Astrocyte (in vitro differentiated cells and primary cell): ENCODE measurements around the gene TTC13. TPM values are rescaled to one million over a fixed set of nuclear protein-coding genes. Genes with fewer than 3 reads are reported as not detected.

Experiments used
- DNase-seq: peaks from one replicate; pipeline ENCODE4 v3.0.0-alpha.2; 2010; ENCODE audit warnings: low read depth
- FAIRE-seq: peaks from 2 replicates; lab custom pipeline; 2011; peaks lifted over from hg19 to GRCh38; lab: Jason Lieb, UNC
- H2AFZ ChIP-seq: 2 replicates; pipeline ENCODE4 v1.6.0; 2012; ENCODE audit warnings: low read depth, low read length, inconsistent platforms
- H3K27ac ChIP-seq: 2 replicates; pipeline ENCODE4 v1.5.1; 2011; ENCODE audit warnings: low read depth, low read length, inconsistent platforms
- H3K27me3 ChIP-seq: 2 replicates; pipeline ENCODE4 v1.6.0; 2011; ENCODE audit warnings: low read length, inconsistent platforms; ENCODE audit not compliant: insufficient read depth
- H3K36me3 ChIP-seq: 2 replicates; pipeline ENCODE4 v1.5.1; 2011; ENCODE audit warnings: low read length, inconsistent platforms; ENCODE audit not compliant: insufficient read depth
- H3K4me1 ChIP-seq: 2 replicates; pipeline ENCODE4 v1.5.1; 2011; ENCODE audit warnings: low read length, inconsistent platforms; ENCODE audit not compliant: insufficient read depth
- H3K4me2 ChIP-seq: 2 replicates; pipeline ENCODE4 v1.6.0; 2012; ENCODE audit warnings: low read length, inconsistent platforms
- H3K4me3 ChIP-seq: 2 replicates; pipeline ENCODE4 v1.5.1; 2011; ENCODE audit warnings: low read depth, mild to moderate bottlenecking, low read length, inconsistent platforms; ENCODE audit not compliant: insufficient read depth
- H3K79me2 ChIP-seq: 2 replicates; pipeline ENCODE4 v1.6.0; 2012; ENCODE audit warnings: mild to moderate bottlenecking, low read length, inconsistent platforms; ENCODE audit not compliant: insufficient read depth
- H3K9ac ChIP-seq: 2 replicates; pipeline ENCODE4 v1.6.0; 2012; ENCODE audit warnings: mild to moderate bottlenecking, low read length, inconsistent platforms
- H3K9me3 ChIP-seq: 2 replicates; pipeline ENCODE4 v1.5.1; 2012; ENCODE audit warnings: low read depth, mild to moderate bottlenecking, low read length, inconsistent platforms; ENCODE audit not compliant: insufficient read depth
- H4K20me1 ChIP-seq: 2 replicates; pipeline ENCODE4 v1.6.0; 2012; ENCODE audit warnings: low read length, inconsistent platforms; ENCODE audit not compliant: insufficient read depth
- H3K27ac Mint-ChIP-seq: one replicate; pipeline ENCODE4 v1.8.0; 2021; ENCODE audit warnings: mild to moderate bottlenecking, mixed read lengths; ENCODE audit not compliant: unreplicated experiment
- H3K27me3 Mint-ChIP-seq: one replicate; pipeline ENCODE4 v1.8.0; 2021; ENCODE audit warnings: low read depth, mixed read lengths; ENCODE audit not compliant: unreplicated experiment
- H3K36me3 Mint-ChIP-seq: one replicate; pipeline ENCODE4 v1.8.0; 2021; ENCODE audit warnings: low read depth, mixed read lengths; ENCODE audit not compliant: unreplicated experiment
- H3K4me1 Mint-ChIP-seq: one replicate; pipeline ENCODE4 v1.8.0; 2021; ENCODE audit warnings: low read depth, mixed read lengths; ENCODE audit not compliant: unreplicated experiment
- H3K4me3 Mint-ChIP-seq: one replicate; pipeline ENCODE4 v1.8.0; 2021; ENCODE audit warnings: mild to moderate bottlenecking, moderate library complexity, mixed read lengths; ENCODE audit not compliant: unreplicated experiment
- H3K9me3 Mint-ChIP-seq: one replicate; pipeline ENCODE4 v1.8.0; 2021; ENCODE audit warnings: mild to moderate bottlenecking, mixed read lengths; ENCODE audit not compliant: unreplicated experiment
- CTCF ChIP-seq: IDR thresholded peaks from 2 replicates; pipeline ENCODE4 v1.5.1; 2011; ENCODE audit warnings: low read depth, mild to moderate bottlenecking, inconsistent platforms, low read length, moderate library complexity; ENCODE audit not compliant: insufficient read depth
- EZH2 ChIP-seq: IDR thresholded peaks from 2 replicates; pipeline ENCODE4 v1.6.1; 2012; ENCODE audit warnings: mild to moderate bottlenecking, low read length, inconsistent platforms; ENCODE audit not compliant: insufficient read depth
- total RNA-seq: library from RNA; stranded (reverse); gene quantifications from 2 replicates; pipeline ENCODE4 v1.2.1, GENCODE V29; 2021

Gene TTC13
- total RNA-seq, 1 donor from 2014 or later: 13.0 TPM

- no peak overlapping the region for H2AFZ ChIP-seq
- no peaks in the 10 kb centered on the region for H4K20me1 ChIP-seq
- H3K79me2 ChIP-seq: peaks cover 3% of the 10 kb centered on the region
- H3K9me3 ChIP-seq: no peaks in the 10 kb centered on the region
- H3K4me3 Mint-ChIP-seq: no peak overlapping the region
- no peak overlapping the region for H3K4me2 ChIP-seq
- peaks cover 6% of the 10 kb centered on the region for H3K4me1 Mint-ChIP-seq
- no peaks in the 10 kb centered on the region for H3K36me3 ChIP-seq
- no peaks in the 10 kb centered on the region for H3K4me1 ChIP-seq
- H3K27me3 Mint-ChIP-seq: no peaks in the 10 kb centered on the region
- no peaks in the 10 kb centered on the region for H3K9me3 Mint-ChIP-seq
- no peak for FAIRE-seq
- no peak overlapping the region for H3K27ac ChIP-seq
- TF ChIP-seq EZH2 (no peak), CTCF (no peak)
- no peak overlapping the region for H3K27ac Mint-ChIP-seq
- peaks cover 3% of the 10 kb centered on the region for H3K36me3 Mint-ChIP-seq
- H3K9ac ChIP-seq: no peak overlapping the region
- DNase-seq: no peak
- H3K4me3 ChIP-seq: no peak overlapping the region
- H3K27me3 ChIP-seq: no peaks in the 10 kb centered on the region
These were observed 13.1 kb downstream of the TTC13 start for GRCh38 chr1:230965535-230965934.

- Mint-ChIP-seq H3K27ac (no peak overlapping the region), H3K9me3 (no peaks in the 10 kb centered on the region), H3K4me1 (peaks cover 6% of the 10 kb centered on the region), H3K36me3 (peaks cover 4% of the 10 kb centered on the region), H3K27me3 (no peaks in the 10 kb centered on the region), H3K4me3 (no peak overlapping the region)
- Histone ChIP-seq H3K9ac (no peak overlapping the region), H2AFZ (no peak overlapping the region), H3K27ac (no peak overlapping the region), H4K20me1 (no peaks in the 10 kb centered on the region), H3K36me3 (no peaks in the 10 kb centered on the region), H3K4me1 (no peaks in the 10 kb centered on the region), H3K4me3 (no peak overlapping the region), H3K9me3 (no peaks in the 10 kb centered on the region), H3K27me3 (no peaks in the 10 kb centered on the region), H3K79me2 (no peaks in the 10 kb centered on the region), H3K4me2 (no peak overlapping the region)
- no peak for FAIRE-seq
- TF ChIP-seq CTCF (no peak), EZH2 (no peak)
- DNase-seq: no peak
These were observed 13.8 kb downstream of the TTC13 start for GRCh38 chr1:230964896-230965295.

GRCh38 chr1:230958370-230958769, 20.3 kb downstream of the TTC13 start:
- H3K4me3 Mint-ChIP-seq: no peak overlapping the region
- TF ChIP-seq EZH2 (no peak), CTCF (no peak)
- H3K36me3 Mint-ChIP-seq: peaks cover 5% of the 10 kb centered on the region

More at GRCh38 chr1:230958370-230958769, 20.3 kb downstream of the TTC13 start:
- Histone ChIP-seq H3K4me2 (no peak overlapping the region), H3K27ac (no peak overlapping the region), H3K79me2 (no peaks in the 10 kb centered on the region), H3K27me3 (no peaks in the 10 kb centered on the region), H3K4me1 (no peaks in the 10 kb centered on the region), H3K9ac (no peak overlapping the region), H3K36me3 (no peaks in the 10 kb centered on the region), H3K9me3 (no peaks in the 10 kb centered on the region), H4K20me1 (no peaks in the 10 kb centered on the region), H2AFZ (no peak overlapping the region), H3K4me3 (no peak overlapping the region)
- DNase-seq: no peak
- H3K9me3 Mint-ChIP-seq: no peaks in the 10 kb centered on the region
- no peak overlapping the region for H3K27ac Mint-ChIP-seq
- FAIRE-seq: no peak
- no peaks in the 10 kb centered on the region for H3K27me3 Mint-ChIP-seq
- peaks cover 6% of the 10 kb centered on the region for H3K4me1 Mint-ChIP-seq
